Activated T-helper 1 cell treated with anti-CD3 and anti-CD28 coated beads, Interleukin-12 subunit alpha, Interleukin-12 subunit beta, Interleukin-2, Interleukin-4 antibody, amounts not matched to agents 30 ng/mL and 10 ng/mL and 1 ng/mL, durations not matched to agents 14 hours and 24 hours and 36 hours (primary cell): ENCODE measurements around the gene PC. TPM values are rescaled to one million over a fixed set of nuclear protein-coding genes. Genes with fewer than 3 reads are reported as not detected.
"Not testable (repeated sequence)": the region's sequence is repeated elsewhere in the genome, so short reads cannot be mapped to it uniquely, and the experiment has no call there.

Experiments used
- DNase-seq: peaks from one replicate; pipeline ENCODE4 v3.0.0; 2021; ENCODE audit warnings: low spot score
- H3K27ac Mint-ChIP-seq: one replicate; pipeline ENCODE4 v1.8.0; 2021; ENCODE audit warnings: mild to moderate bottlenecking, mixed read lengths
- H3K27me3 Mint-ChIP-seq: one replicate; pipeline ENCODE4 v1.8.0; 2022; ENCODE audit warnings: mild to moderate bottlenecking, moderate library complexity, mixed read lengths; ENCODE audit not compliant: insufficient read depth
- H3K36me3 Mint-ChIP-seq: one replicate; pipeline ENCODE4 v1.8.0; 2021; ENCODE audit warnings: low read depth, mixed read lengths
- H3K4me1 Mint-ChIP-seq: one replicate; pipeline ENCODE4 v1.8.0; 2021; ENCODE audit warnings: low read depth, mixed read lengths
- H3K4me3 Mint-ChIP-seq: one replicate; pipeline ENCODE4 v1.8.0; 2021; ENCODE audit warnings: mild to moderate bottlenecking, moderate library complexity, mixed read lengths
- H3K9me3 Mint-ChIP-seq: one replicate; pipeline ENCODE4 v1.8.0; 2021; ENCODE audit warnings: mixed read lengths
- intact Hi-C: fragments of 100-400 bp; cut with micrococcal nuclease; formaldehyde crosslinking; loops from one replicate; pipeline ENCODE4 v1.15.1; 2024
- total RNA-seq: library from RNA; stranded (reverse); gene quantifications from 2 replicates; pipeline ENCODE4 v1.2.3, GENCODE V29; 2022

The PC gene, protein sequence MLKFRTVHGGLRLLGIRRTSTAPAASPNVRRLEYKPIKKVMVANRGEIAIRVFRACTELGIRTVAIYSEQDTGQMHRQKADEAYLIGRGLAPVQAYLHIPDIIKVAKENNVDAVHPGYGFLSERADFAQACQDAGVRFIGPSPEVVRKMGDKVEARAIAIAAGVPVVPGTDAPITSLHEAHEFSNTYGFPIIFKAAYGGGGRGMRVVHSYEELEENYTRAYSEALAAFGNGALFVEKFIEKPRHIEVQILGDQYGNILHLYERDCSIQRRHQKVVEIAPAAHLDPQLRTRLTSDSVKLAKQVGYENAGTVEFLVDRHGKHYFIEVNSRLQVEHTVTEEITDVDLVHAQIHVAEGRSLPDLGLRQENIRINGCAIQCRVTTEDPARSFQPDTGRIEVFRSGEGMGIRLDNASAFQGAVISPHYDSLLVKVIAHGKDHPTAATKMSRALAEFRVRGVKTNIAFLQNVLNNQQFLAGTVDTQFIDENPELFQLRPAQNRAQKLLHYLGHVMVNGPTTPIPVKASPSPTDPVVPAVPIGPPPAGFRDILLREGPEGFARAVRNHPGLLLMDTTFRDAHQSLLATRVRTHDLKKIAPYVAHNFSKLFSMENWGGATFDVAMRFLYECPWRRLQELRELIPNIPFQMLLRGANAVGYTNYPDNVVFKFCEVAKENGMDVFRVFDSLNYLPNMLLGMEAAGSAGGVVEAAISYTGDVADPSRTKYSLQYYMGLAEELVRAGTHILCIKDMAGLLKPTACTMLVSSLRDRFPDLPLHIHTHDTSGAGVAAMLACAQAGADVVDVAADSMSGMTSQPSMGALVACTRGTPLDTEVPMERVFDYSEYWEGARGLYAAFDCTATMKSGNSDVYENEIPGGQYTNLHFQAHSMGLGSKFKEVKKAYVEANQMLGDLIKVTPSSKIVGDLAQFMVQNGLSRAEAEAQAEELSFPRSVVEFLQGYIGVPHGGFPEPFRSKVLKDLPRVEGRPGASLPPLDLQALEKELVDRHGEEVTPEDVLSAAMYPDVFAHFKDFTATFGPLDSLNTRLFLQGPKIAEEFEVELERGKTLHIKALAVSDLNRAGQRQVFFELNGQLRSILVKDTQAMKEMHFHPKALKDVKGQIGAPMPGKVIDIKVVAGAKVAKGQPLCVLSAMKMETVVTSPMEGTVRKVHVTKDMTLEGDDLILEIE
- total RNA-seq: 11.2 and 15.9 TPM in 2 replicates

DNA sequence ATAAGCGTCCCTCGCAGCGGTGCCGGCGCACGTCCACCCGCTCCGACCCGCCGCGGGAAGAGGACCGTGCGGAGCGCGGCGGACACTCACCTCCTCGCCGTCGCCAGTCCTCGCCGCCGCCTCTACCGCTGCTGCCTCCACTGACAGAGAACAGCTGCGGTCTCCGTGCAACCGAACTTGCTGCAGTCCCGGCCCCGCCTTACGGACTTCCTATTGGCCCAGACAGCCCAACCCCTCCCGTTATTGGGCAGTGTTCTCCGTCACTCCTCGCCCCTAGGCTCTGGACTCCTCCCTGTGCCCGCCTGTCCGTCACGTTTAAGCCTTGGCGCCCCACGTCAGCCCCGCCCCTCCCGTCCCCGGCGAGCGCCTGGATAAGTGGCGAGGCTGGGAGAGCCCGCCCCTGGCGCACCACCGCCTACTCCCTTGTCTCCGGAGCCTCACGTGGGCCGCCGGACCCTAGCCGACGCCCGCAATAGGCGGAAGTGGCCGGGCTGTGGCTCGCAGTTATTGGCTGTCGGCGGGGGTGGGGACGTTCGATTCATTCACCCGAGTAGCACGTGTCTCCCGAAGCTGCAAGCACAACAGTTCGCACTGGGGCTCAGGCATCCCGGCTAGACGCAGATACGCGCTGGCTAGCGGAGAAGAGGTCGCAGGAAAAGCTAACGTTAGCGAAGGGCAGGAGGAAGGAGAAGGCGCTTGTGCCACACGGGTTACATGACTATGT lies at the start of gene PC:
PC (minus strand) TSS at position 152 of the 724 bp plus-strand sequence. CDS start 86,224 bp downstream, outside the sequence.
- Mint-ChIP-seq H3K4me1 (peaks cover 29% of the 10 kb centered on the region), H3K4me3 (peak within 1 kb of the TSS; percentile 83), H3K9me3 (no peaks in the 10 kb centered on the region), H3K36me3 (no peaks in the 10 kb centered on the region), H3K27ac (peak within 1 kb of the TSS; percentile 90), H3K27me3 (peaks cover 16% of the 10 kb centered on the region)
- intact Hi-C loops: loop anchor here (1.0 to 5.0 kb wide), 9 partner anchors 102 to 550 kb away; partner anchors contain the start of genes AIP, CDK2AP2, DPP3 and KDM2A
- peak; percentile 97 for DNase-seq

- intact Hi-C loops: no loop called here
- Mint-ChIP-seq H3K4me3 (no peak overlapping the region), H3K36me3 (no peaks in the 10 kb centered on the region), H3K4me1 (no peaks in the 10 kb centered on the region), H3K27me3 (peaks cover 6% of the 10 kb centered on the region), H3K9me3 (no peaks in the 10 kb centered on the region), H3K27ac (no peak overlapping the region)
- no peak for DNase-seq
Observed at GRCh38 chr11:67007126-67007525, 48.9 kb upstream of the PC start.

DNA sequence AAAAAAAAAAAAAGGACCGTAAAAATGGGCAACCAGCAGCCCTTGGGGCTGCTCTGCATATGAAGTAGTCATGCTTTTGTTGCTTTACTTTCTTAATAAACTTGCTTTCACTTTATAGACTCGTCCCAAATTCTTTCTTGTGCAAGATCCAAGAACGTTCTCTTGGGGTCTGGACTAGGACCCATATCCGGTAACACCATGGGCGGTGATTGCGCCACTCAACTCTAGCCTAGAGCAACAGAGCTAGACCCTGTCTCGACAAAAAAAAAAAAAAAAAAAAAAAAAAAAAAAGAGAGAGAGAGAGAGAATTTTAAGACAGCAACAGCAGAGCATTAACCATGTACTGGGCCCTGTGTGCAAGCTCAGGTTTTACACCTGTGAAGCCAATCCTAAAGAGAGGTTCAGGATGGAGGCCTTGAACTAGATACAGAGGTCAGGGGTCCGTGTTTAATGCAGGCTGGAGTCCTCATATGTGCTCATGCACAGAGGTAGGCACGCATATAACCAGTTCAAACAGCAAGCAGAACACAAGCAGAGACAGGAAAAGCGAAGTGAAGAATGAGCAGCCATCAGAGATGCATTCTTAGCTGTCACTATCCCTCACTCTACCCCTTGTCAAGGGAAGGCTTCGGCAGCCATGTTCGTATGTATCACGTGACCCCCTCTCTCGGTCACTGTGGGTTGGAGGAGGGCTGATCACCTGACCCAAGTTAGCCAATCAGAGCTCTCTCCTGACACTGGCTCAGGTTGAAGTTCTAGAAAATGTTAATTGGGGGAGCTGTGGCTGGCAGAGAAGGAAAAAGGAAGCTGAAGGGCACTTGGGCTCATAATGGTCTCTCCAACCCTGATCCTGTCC lies 48.1 kb upstream of the PC start:
- Mint-ChIP-seq H3K27me3 (peaks cover 6% of the 10 kb centered on the region), H3K4me1 (no peaks in the 10 kb centered on the region), H3K27ac (no peak overlapping the region), H3K36me3 (no peaks in the 10 kb centered on the region), H3K9me3 (no peaks in the 10 kb centered on the region), H3K4me3 (no peak overlapping the region)
- intact Hi-C loops: no loop called here
- DNase-seq: no peak

DNA sequence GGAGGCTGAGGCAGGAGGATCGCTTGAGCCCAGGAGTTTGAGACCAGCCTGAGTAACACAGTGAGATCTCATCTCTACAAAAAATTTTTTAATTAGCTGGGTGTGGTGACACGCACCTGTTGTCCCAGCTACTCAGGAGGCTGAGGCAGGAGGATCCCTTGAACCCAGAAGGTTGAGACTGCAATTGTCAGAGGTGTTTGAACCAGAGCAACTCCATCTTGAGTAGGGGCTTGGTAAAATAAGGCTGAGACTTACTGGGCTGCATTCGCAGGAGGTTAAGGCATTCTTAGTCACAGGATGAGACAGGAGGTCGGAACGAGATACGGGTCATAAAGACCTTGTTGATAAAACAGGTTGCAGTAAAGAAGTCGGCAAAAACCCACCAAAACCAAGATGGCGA lies 47.0 kb upstream of the PC start:
- H3K36me3 Mint-ChIP-seq, intact Hi-C loops, H3K9me3 Mint-ChIP-seq, H3K4me3 Mint-ChIP-seq, H3K27ac Mint-ChIP-seq, DNase-seq, H3K4me1 Mint-ChIP-seq, H3K27me3 Mint-ChIP-seq: not testable (repeated sequence)

- intact Hi-C loops: no loop called here
- Mint-ChIP-seq H3K27ac (no peak overlapping the region), H3K27me3 (peaks cover 5% of the 10 kb centered on the region), H3K4me1 (no peaks in the 10 kb centered on the region), H3K36me3 (no peaks in the 10 kb centered on the region), H3K9me3 (no peaks in the 10 kb centered on the region), H3K4me3 (no peak overlapping the region)
- DNase-seq: no peak
Observed at GRCh38 chr11:67002921-67003411, 44.8 kb upstream of the PC start.

GRCh38 chr11:67002297-67002913 lies 44.2 kb upstream of the PC start:
- Mint-ChIP-seq H3K27ac (no peak overlapping the region), H3K27me3 (peaks cover 5% of the 10 kb centered on the region)

GRCh38 chr11:67001332-67001731 lies 43.1 kb upstream of the PC start:
- H3K4me3 Mint-ChIP-seq: no peak overlapping the region
- no peak for DNase-seq
- intact Hi-C loops: no loop called here
- H3K36me3 Mint-ChIP-seq: no peaks in the 10 kb centered on the region
- H3K27ac Mint-ChIP-seq: no peak overlapping the region
- H3K27me3 Mint-ChIP-seq: peaks cover 7% of the 10 kb centered on the region
- H3K4me1 Mint-ChIP-seq: no peaks in the 10 kb centered on the region
- H3K9me3 Mint-ChIP-seq: no peaks in the 10 kb centered on the region

More at GRCh38 chr11:67002297-67002913, 44.2 kb upstream of the PC start:
- Mint-ChIP-seq H3K4me1 (no peaks in the 10 kb centered on the region), H3K4me3 (no peak overlapping the region), H3K36me3 (no peaks in the 10 kb centered on the region), H3K9me3 (no peaks in the 10 kb centered on the region)
- no peak for DNase-seq
- intact Hi-C loops: no loop called here

DNA sequence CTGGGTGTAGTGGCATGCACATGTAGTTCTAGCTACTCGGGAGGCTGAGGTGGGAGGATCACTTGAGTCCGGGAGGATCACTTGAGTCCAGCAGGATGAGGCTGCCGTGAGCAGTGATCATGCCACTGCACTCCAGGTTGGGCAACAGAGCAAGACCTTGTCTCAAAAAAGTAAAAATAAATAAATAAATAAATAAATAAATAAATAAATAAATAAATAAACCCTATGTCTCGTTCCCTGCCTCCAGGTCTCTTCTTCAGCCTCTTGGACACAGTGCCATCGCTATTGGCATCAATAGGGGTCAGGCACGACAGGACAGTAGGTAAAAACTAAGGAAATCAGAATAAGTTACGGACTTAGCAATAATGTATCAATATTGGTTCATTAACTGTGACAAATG lies 41.4 kb upstream of the PC start:
- no peaks in the 10 kb centered on the region for H3K9me3 Mint-ChIP-seq
- H3K27me3 Mint-ChIP-seq: peaks cover 4% of the 10 kb centered on the region
- no peaks in the 10 kb centered on the region for H3K36me3 Mint-ChIP-seq
- DNase-seq: no peak
- no peak overlapping the region for H3K4me3 Mint-ChIP-seq
- no peak overlapping the region for H3K27ac Mint-ChIP-seq
- intact Hi-C loops: no loop called here
- H3K4me1 Mint-ChIP-seq: no peaks in the 10 kb centered on the region

GRCh38 chr11:66996609-66997273 lies 38.6 kb upstream of the PC start:
- peaks cover 7% of the 10 kb centered on the region for H3K27me3 Mint-ChIP-seq
- H3K4me1 Mint-ChIP-seq: no peaks in the 10 kb centered on the region
- H3K4me3 Mint-ChIP-seq: no peak overlapping the region
- no peak overlapping the region for H3K27ac Mint-ChIP-seq
- H3K36me3 Mint-ChIP-seq: no peaks in the 10 kb centered on the region
- DNase-seq: no peak
- intact Hi-C loops: no loop called here
- H3K9me3 Mint-ChIP-seq: no peaks in the 10 kb centered on the region

DNA sequence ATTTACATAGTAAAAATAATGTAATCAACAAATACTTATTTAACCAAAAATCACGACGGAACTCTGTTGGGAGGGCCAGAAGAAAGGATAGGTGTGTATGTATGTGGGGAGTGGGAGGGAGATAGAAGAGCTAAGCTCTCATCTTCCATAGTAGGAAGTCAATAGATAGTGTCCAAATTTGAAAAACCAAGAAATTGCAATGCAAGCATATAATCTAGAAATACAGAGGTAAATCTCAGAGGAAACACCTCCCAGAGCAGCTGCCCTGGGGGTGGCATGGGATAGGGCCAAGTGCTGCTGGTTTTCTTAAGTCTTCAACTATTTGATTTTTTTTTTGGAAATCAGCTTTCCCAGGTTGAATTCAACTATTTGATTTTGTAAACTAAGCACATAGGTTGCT lies 33.9 kb upstream of the PC start:
- Mint-ChIP-seq H3K4me3 (no peak overlapping the region), H3K9me3 (no peaks in the 10 kb centered on the region), H3K36me3 (no peaks in the 10 kb centered on the region), H3K27me3 (peaks cover 7% of the 10 kb centered on the region), H3K4me1 (no peaks in the 10 kb centered on the region), H3K27ac (no peak overlapping the region)
- intact Hi-C loops: no loop called here
- no peak for DNase-seq

- intact Hi-C loops: not testable (repeated sequence)
Observed at GRCh38 chr11:66989360-66989759, 31.2 kb upstream of the PC start.

More at GRCh38 chr11:66989360-66989759, 31.2 kb upstream of the PC start:
- not testable (repeated sequence) for DNase-seq, H3K9me3 Mint-ChIP-seq, H3K4me1 Mint-ChIP-seq, H3K27me3 Mint-ChIP-seq, H3K4me3 Mint-ChIP-seq, H3K36me3 Mint-ChIP-seq, H3K27ac Mint-ChIP-seq
